Astrocyte (in vitro differentiated cells and primary cell): ENCODE measurements around the gene TMEM30A. TPM values are rescaled to one million over a fixed set of nuclear protein-coding genes. Genes with fewer than 3 reads are reported as not detected.

Source experiments
- total RNA-seq: library from RNA; stranded (reverse); gene quantifications from 2 replicates; pipeline ENCODE4 v1.2.1, GENCODE V29; 2021

TMEM30A gene
- total RNA-seq, 1 donor from 2014 or later, result 166 TPM

Other genes with a start within 250 kb of the TMEM30A start
- 106 and 202 TPM in 2 replicates for gene COL12A1, start 78.7 kb downstream of the TMEM30A start, total RNA-seq
- 429 and 463 TPM in 2 replicates for gene COX7A2, start 41.0 kb downstream of the TMEM30A start, total RNA-seq
- 1.0 and 2.0 TPM in 2 replicates for gene FILIP1, start 209.0 kb upstream of the TMEM30A start, total RNA-seq